Hematopoietic multipotent progenitor cell treated with erythropoietin and hydrocortisone succinate and interleukin-3 and kit ligand, for 15 days (in vitro differentiated cells): ENCODE measurements around the gene SSBP3.
"Not testable (repeated sequence)": the region's sequence is repeated elsewhere in the genome, so short reads cannot be mapped to it uniquely, and the experiment has no call there.

Experiments used
- DNase-seq: peaks from one replicate; pipeline ENCODE4 v3.0.0-alpha.2; 2015; ENCODE audit warnings: low spot score

SSBP3 gene

DNA sequence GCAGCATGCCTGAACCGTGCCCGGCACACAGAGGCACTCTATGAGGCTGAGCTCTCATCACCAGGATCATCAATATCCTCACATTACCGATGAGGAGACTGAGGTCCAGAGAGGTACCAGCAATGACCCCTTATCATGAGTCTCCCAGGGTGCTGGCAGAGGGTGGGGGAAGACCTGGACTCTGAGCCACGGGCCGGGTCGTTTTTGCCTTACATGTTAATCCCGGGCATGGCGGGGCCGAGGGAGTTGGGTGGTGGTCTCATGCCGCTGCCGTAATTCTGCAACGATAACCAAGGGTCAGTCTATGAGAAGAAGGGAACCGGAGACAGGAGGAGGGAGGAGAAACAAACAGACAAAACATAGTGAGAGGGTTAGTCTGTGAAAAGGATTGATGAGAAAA is 163.2 kb downstream of the SSBP3 start:
- DNase-seq = no peak

DNA sequence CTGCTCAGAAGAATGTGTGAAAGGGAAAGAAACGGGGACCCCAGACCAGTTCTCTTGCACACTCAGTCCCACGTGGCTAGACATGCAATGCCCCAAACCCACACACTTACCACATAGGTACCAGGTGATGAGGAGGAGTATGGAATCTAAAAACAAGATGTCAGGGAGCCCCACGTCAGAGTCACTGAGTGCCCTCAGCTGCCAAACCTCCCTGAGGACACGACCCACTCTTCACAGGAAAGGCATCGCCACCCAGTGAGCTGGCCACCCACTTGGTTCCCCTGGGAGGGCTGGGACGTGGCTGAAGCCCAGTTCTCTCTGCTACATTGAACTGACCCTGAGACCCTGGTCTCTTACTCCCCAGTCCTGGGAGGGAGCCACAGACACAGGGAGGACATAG is 164.8 kb downstream of the SSBP3 start:
- no peak for DNase-seq

DNA sequence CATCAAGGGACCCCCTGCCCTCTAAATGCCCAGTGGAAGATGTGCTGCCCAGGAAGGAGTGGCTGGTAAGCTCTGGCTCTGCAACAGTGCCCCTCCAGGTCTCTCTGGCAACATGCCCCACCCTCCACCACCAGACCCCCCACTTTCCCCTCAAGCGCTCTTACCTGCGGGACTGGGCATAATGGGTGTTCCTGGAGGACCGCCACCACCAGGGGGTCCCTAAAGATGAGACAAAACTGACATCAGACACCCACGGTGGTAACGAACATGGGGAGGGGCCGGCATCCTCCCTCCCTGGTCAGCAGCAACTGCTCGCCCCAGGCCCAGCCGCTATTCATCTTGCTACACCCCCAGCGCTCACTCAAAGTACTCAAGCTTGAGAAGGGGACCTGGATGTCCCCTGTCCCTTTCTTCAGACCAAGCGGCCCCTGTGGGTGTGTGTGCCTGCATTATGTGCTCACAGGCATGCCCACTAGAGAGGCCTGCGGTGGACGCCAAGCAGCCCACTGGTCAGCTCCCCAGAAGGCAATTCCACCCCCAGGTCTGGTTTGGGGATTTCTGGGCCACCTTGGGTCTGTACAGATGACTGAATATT is 165.4 kb downstream of the SSBP3 start:
- DNase-seq = no peak

DNA sequence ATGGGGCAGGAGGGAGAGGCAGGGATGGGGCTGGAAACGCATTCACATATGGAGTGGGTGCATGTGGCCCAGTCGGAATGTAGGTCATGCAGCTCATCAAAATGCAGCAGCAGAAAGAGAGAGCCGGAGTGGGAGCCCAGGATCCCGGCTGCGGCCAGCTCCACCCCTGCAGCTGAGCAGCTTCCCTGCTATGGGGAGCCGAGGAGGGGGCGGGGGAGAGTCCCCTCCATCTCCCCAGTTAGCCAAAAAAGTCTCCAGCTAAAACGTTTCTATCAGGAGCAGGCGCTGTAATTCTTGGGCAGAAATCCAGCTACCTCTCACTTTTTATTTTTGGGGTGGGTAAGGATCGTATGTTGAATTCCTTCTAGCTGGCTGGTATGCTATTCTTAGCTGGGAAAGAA is 166.6 kb downstream of the SSBP3 start:
- no peak for DNase-seq

DNA sequence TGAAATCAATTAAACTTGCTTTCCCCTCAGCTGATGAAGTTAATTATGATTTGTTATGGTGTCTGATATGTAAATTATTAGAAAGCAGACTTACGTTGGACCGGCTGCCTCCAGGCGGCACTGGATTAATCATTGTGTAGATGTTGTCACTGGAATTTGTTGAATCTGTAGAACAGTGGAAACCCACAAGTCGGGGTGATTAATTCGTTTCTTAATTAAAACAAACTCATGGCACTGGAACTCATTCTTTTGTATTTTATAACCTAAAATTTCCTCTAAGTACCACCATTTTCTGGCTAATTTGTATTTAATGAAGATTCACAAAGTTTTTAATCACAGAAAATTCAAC is 167.2 kb downstream of the SSBP3 start:
- no peak for DNase-seq

DNA sequence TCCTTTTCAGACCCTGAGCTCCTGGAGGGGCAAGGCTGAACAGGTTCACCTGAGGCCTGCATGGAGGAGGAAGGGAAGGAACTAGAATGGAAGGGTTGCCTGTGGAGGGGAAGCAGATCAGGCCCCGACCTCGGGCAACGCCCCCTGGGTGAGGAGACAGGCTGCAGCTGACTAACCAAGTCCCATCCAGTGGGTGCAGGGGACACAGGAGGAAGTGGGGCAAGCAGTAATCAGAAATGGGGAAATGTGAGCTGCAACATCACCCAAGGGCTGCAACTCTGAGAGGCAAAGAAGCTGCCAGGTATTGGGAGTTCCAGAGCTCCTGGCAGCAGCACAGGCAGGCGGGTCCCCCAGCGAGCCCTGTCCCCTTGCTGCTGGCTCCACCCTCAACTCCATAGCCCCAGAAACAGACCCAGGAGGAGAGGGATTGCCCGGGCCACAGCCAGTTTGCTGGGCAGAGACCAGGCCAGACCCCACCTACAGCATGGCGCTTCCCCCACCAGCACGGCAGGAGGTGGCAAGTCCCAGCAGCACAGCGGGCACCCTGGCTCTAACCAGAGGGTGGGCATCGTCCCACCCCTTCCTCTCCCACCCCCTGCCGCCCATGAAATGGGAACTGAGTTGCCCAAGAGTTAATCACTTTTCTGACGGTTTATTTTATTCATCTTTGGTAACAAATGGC is 167.7 kb downstream of the SSBP3 start:
- DNase-seq = no peak

DNA sequence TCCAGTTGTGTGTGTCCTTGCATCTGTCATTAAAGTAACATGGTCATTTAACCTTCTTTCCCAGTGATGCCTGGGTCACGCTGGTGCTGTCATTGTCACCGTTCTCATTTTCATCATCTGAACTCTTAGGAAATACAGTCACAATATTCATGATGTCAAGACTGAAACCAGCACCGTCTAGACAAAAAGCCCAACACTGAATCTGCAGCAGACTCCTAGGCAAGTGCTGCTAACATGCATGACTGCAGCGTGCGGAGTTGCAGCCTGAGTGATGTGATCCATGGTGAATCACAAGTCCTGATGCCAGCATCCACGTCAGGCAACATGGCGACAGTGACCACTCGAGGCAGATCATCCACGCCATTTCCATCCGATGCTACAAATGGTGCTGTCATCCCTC is 168.6 kb downstream of the SSBP3 start:
- DNase-seq = no peak

DNA sequence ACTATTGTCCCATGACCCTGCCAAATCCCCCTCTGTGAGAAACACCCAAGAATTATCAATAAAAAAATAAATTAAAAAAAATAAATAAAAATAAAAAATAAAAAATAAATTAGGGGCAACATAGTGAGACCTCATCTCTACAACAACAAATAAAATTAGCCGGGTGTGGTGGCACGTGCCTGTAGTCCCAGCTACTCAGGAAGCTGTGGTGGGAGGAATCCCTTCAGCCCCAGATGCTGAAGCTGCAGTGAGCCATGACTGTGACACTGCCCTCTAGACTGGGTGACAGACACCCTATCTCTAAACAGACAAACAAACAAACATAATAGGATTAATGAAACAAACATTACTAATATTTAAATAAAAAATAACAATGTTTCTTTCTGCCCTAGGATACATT is 171.9 kb downstream of the SSBP3 start:
- DNase-seq = no peak

DNA sequence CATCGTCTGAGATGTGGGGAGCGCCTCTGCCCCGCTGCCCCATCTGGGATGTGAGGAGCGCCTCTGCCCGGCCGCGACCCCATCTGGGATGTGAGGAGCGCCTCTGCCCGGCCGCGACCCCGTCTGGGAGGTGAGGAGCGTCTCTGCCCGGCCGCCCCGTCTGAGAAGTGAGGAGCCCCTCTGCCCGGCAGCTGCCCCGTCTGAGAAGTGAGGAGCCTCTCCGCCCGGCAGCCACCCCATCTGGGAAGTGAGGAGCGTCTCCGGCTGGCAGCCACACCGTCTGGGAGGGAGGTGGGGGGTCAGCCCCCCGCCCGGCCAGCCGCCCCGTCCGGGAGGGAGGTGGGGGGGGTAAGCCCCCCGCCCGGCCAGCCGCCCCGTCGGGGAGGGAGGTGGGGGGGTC is 173.0 kb downstream of the SSBP3 start:
- not testable (repeated sequence) for DNase-seq

DNA sequence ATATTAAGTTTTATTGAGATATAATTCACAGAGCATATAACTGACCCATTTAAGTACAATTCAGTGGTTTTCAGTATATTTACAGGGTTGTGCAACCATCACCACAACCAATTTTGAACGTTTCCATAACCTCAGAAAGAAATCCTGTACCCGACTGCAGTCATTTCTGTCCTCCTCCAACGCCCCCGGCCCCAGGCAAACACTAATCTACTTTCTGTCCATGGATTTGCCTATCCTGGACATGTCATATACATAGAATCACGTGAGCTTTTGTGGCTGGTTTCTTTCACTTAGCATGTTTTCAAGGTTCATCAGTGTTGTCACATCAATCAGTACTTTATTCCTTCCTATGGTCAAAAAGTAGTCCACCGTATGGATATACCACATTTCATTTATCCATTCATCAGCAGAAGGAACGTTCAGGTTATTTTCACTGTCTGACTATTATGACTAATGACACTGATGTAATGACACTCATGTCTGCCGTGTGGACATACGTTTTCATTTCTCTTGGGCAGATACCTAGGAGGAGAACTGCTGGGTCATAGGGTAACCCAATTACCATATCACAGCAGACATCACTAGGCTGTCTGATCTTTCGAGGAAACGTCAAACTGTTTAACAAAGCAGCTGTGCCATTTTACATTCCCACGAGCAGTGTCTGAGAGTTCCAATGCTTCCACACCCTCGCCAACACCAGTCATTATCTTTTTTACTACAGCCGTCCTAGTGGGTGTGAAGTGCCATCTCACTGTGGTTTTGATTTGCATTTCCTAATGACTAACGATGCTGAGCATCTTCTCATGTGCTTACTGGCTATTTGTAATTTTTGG is 175.5 kb downstream of the SSBP3 start:
- DNase-seq = peak; percentile 76

DNA sequence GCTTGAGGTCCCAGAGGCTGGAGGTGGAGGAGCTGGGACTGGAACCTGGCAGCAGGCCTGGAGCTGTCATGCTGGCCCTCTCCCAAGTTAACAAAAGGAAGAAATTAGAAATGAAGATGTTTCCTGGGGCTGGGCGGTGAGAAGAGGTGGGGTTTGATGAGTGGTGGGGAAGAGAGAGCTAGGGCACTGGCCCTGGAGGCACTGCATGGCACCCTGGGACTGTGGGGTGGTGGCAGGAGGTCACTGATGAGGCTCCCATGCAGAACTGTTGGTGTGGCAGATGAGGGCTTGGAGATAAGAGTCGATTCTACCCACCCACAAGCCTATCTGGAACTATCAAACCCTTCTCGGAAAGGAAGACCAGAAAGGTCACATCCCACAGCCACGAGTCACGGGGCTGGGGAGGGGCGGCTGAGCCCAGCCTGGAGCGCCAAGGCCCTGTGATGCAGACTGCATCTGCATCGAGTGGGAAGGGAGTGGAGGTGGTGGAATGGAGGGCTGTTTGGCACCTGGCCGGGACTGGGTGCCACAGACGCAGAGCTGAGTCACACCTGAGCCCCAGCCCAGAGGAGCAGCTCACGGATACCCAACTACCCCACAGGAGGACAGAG is 176.8 kb downstream of the SSBP3 start:
- peak; percentile 88 for DNase-seq

DNA sequence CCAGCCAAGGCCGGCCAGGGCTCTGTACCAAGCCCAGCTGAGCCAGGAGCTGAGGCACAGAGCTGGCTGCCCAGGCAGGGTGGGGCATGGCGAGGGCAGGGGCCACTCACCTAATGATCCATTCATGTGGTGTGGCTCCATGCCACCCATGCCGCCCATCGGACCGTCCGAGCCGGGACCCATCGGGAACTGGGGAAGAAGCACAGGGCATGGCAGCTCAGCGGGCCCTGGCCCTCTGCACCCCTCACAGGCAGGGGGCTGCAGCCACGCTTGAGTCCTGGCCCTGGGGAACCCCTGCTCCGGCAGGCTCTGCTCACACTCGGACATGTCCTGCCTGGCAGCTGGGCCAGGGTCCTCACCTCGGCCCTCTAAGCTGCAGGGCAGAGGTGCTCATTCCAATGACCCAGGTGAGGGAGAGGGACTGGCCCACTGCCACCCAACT is 177.5 kb downstream of the SSBP3 start:
- no peak for DNase-seq

DNA sequence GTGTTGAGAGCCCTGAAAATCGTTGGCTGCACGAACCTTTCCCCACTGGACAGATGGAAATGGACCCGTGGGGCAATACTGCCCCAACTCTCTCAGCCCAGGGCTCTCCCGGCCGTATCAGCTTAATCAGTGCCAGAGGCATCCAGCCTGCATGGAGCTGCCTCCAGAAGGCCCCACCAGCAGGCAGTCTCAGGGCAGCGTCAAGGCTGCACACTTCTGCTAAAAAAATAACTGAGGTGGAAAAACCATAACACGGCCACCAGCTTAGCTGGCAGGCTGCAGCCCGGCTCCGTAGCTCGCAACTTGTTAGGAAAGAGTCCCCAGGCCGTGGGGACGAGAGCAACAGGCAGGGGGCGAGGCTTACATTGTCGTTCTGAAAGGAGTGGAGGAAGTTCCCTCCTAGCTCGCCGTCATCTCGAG is 178.3 kb downstream of the SSBP3 start:
- no peak for DNase-seq

DNA sequence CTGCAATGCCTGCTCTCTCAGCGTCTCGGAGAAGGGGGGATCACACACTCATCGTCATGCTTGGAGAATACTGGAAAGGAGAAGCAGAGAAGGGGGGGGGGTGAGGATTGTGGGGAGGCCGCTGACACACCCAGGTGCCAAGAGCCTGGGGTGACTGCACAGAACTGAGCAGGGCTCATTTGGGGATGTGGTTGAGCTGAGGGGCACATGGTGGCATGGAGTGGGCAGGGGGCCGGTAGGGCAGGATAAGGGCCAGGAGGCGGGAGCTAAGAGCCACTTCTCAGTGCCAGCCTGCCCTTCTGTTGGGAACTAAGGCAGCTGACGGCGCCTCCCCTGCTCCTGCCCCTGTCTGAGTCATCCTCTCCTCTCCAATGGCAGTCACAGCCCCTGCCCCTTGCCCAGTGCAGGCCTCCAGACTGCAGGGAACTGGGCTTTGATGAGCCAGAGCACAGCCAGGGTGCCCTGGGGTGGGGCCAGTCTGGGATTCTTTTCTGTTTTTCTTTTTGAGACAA is 179.0 kb downstream of the SSBP3 start:
- DNase-seq = peak; percentile 51

DNA sequence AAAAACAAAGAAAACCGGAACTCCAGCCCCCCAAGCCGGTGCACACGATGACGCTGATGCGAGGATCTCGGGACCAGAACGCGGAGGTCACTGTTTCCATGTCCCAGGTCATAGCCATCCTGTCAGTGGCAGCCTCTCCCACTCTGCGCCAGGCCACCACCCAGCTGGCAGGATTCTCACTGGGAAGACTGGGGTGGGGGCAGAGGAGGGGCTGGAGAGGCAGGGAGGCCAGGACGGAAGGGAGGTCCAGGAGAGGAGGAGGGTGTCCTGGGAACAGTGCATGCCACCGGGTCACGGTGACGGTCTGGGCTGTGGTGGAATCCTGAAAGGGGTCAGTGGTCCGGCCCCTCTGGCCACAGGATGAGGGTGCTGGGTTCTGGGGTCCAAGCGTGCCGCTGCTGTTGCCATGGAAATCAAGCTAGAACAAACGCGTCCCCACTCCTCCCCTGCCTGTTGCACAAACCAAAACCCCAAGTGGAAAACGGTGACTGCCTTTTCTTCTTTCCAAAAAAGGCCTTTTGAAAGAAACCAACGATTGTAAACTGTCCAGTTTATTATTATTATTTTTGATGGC is 180.1 kb downstream of the SSBP3 start:
- no peak for DNase-seq

DNA sequence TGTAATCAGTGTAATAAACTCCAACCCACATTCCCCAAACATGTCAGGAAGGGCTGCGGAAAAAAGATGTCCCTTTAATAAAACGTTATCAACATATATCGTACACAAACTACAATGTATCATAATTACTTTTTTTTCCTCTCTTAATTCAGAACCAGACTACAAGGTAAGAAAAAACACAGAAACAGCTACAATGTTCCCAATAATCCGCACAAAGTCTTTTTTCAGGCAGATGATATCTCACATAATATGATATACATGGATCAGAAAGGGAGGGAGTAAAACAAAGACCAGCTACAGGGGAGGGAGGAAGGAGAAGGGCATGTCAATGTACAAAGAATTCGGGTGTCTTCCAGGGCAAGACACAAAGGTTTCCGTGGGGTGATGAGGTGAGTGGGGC is 180.8 kb downstream of the SSBP3 start:
- DNase-seq = no peak

DNA sequence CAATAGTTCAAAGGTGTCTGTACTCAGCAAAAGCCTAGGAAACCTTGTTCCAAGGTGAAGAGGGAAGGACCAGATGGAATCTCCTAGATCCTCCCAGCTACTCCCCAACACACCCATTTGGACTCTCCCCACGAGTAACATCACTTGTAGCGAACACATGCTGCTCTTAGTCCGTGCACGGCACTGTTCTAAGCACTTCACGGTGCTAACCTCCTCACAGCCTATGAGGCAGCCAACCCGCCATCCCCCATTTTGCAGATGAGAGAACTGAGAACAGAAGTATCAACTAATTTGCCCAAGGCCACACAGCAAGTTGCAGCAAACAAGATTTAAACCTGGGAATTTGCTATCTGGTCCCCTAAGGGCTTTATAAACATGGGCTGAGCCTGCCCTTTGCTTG is 182.0 kb downstream of the SSBP3 start:
- no peak for DNase-seq

DNA sequence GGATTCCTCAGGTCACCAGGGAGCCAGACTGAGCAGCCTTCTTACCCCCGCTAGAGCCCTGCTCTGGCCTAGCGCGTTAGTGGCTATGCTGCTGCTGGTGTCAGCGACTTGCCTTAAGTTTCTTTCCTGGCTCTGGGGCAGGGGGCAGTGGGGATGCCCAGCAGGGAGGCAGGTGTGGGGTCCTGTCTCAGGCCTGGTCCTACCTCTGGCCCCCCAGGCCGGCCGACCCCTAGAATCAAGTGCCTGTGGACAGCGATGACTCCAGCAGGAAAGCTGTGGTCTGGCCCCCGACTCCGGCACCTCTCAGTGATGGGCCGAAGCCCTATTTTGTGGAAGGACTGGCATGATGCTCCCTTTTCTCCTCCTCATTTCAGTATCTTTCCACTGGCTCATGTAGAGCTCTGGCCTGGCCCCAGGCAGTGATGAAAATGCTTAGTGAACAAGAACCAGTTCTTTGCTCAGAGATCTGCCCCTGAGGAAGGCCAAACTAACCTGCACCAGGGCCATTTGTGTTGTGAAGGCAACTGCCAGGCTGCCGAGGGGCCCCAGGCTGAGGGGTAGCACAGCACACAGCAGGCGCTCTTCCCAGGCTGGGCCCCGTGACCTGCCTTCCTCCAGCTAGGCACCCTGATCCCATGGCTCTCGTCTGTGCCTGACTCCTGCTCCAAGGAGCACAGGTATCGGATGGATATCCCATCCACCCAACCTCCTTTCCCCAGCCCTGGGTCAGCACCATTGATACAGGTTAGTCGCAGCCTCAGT is 182.6 kb downstream of the SSBP3 start:
- DNase-seq = no peak

DNA sequence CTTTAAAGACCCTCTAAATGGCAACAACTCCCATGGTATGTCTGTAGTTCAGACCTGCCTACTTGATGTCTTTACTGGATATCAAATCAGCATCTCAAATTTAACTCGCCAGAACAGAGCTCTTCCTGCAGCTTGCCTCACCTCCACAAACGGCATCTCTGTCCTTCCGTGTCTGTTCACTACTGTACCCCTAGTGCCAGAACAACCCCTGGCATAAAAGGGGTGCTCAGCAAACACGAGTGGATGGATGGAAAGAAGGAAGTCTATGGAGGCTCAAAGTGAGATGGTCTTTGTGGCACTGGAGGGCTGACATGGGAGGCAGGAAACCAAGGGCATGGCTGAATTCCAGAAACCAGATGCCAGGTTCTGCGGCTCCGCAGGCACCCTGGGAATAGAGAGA is 183.5 kb downstream of the SSBP3 start:
- no peak for DNase-seq

DNA sequence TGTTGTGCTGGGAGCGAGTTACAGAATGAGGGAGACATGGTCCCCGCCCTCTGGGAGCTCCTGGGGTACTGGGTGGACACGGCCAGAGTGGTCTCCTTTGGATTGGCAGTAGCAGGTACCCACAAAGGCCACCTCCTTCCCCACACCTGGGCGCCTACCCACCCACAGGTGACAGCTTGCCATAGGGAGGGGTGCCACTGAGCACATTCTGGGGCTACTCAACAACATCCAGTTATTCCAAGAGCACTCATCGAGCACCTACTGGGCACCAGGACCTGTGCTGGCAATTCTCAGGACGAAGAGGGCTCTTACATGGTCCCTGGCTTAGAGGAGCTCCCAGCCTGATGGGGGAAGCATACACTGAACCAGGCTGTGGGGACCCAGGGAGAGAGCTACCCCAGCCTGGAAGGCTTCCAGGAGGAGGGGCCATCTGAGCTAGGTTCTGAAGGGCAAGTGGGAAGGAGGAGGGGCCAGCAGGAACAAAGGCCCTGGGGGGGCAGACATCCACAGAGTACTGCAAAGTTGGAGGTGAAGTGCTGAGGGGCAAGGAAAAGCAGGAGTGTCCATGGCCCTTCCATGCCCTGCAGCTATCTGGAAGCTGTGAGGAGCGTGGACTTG is 184.2 kb downstream of the SSBP3 start:
- no peak for DNase-seq
